Progenitor cell of endocrine pancreas (in vitro differentiated cells): Measurements from ENCODE around the gene LECT2. TPM values are rescaled to one million over a fixed set of nuclear protein-coding genes. Genes with fewer than 3 reads are reported as not detected.

ENCODE experiments used
- DNase-seq: peaks from one replicate; pipeline ENCODE4 v3.0.0; 2021; ENCODE audit warnings: low spot score; ENCODE audit not compliant: unreplicated experiment
- H3K27ac Mint-ChIP-seq: 2 replicates; pipeline ENCODE4 v1.8.0; 2021; ENCODE audit warnings: mild to moderate bottlenecking, moderate library complexity, mixed read lengths
- H3K27me3 Mint-ChIP-seq: 2 replicates; pipeline ENCODE4 v1.8.0; 2021; ENCODE audit warnings: mixed read lengths
- H3K36me3 Mint-ChIP-seq: 2 replicates; pipeline ENCODE4 v1.8.0; 2022; ENCODE audit warnings: mixed read lengths; ENCODE audit not compliant: insufficient read depth
- H3K4me1 Mint-ChIP-seq: 2 replicates; pipeline ENCODE4 v1.8.0; 2021; ENCODE audit warnings: low read depth, mixed read lengths
- H3K4me3 Mint-ChIP-seq: 2 replicates; pipeline ENCODE4 v1.8.0; 2021; ENCODE audit warnings: low read depth, mild to moderate bottlenecking, moderate library complexity, mixed read lengths
- H3K9me3 Mint-ChIP-seq: 2 replicates; pipeline ENCODE4 v1.8.0; 2021; ENCODE audit warnings: low read depth, mixed read lengths
- CTCF ChIP-seq: fragments of 200-600 bp; sonication (generic); IDR thresholded peaks from one replicate; pipeline ENCODE4 v1.5.0; 2021; ENCODE audit warnings: antibody characterized with exemption, mild to moderate bottlenecking; ENCODE audit not compliant: unreplicated experiment
- total RNA-seq: library from RNA; stranded (reverse); gene quantifications from 2 replicates; pipeline ENCODE4 v1.2.1, GENCODE V29; 2021

The LECT2 gene
- total RNA-seq, 1 donor from 2014 or later, result not detected

GRCh38 chr5:135975122-135975521, 20.3 kb upstream of the LECT2 start:
- Mint-ChIP-seq H3K27me3 (peaks cover 36% of the 10 kb centered on the region), H3K36me3 (no peaks in the 10 kb centered on the region), H3K4me3 (no peak overlapping the region), H3K9me3 (no peaks in the 10 kb centered on the region), H3K27ac (no peak overlapping the region), H3K4me1 (no peaks in the 10 kb centered on the region)
- no peak for TF ChIP-seq CTCF
- DNase-seq, result no peak

- H3K27ac Mint-ChIP-seq, result no peak overlapping the region
- no peaks in the 10 kb centered on the region for H3K36me3 Mint-ChIP-seq
- peaks cover 32% of the 10 kb centered on the region for H3K27me3 Mint-ChIP-seq
- H3K9me3 Mint-ChIP-seq, result no peaks in the 10 kb centered on the region
- no peak overlapping the region for H3K4me3 Mint-ChIP-seq
- no peak for TF ChIP-seq CTCF
- no peaks in the 10 kb centered on the region for H3K4me1 Mint-ChIP-seq
- DNase-seq, result no peak
These were observed 19.3 kb upstream of the LECT2 start for GRCh38 chr5:135974021-135974600.

GRCh38 chr5:135973323-135974020, 18.7 kb upstream of the LECT2 start:
- DNase-seq, result no peak
- no peaks in the 10 kb centered on the region for H3K4me1 Mint-ChIP-seq
- TF ChIP-seq CTCF, result no peak
- H3K27me3 Mint-ChIP-seq, result peaks cover 32% of the 10 kb centered on the region
- H3K9me3 Mint-ChIP-seq, result peaks cover 3% of the 10 kb centered on the region
- no peaks in the 10 kb centered on the region for H3K36me3 Mint-ChIP-seq
- no peak overlapping the region for H3K4me3 Mint-ChIP-seq
- no peak overlapping the region for H3K27ac Mint-ChIP-seq

GRCh38 chr5:135971701-135972100, 16.9 kb upstream of the LECT2 start:
- Mint-ChIP-seq H3K9me3 (peaks cover 3% of the 10 kb centered on the region), H3K4me1 (no peaks in the 10 kb centered on the region), H3K36me3 (no peaks in the 10 kb centered on the region), H3K4me3 (no peak overlapping the region), H3K27ac (no peak overlapping the region), H3K27me3 (peaks cover 28% of the 10 kb centered on the region)
- no peak for TF ChIP-seq CTCF
- no peak for DNase-seq

- no peak for DNase-seq
- H3K9me3 Mint-ChIP-seq, result peaks cover 3% of the 10 kb centered on the region
- no peaks in the 10 kb centered on the region for H3K4me1 Mint-ChIP-seq
- H3K36me3 Mint-ChIP-seq, result no peaks in the 10 kb centered on the region
- no peak overlapping the region for H3K27ac Mint-ChIP-seq
- peaks cover 3% of the 10 kb centered on the region for H3K27me3 Mint-ChIP-seq
- no peak for TF ChIP-seq CTCF
- no peak overlapping the region for H3K4me3 Mint-ChIP-seq
These were observed 12.0 kb upstream of the LECT2 start for GRCh38 chr5:135966790-135967189.
